ENCODE data around the gene KIRREL3.

The KIRREL3 gene

DNA sequence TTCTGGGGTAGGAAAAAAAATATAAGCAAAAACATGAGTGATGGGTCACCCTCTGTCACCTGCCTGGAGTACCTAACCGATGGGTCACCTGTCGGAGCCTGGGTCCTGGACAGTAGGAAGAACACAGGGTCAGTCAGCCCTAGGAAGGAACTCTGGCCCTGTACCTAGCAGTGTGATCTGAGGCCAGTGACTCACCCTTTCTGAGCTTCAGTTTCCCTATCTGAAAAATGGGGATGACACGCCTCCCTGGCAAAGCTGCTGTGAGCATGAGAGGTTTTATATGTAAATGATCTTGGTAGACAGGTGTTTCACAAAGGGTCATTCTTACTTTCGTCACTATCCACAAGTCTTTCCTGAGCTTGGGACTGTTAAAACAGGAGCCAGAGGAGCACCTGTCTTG, 463.1 kb downstream of the KIRREL3 start:
- no peak overlapping the region for H2AK5ac ChIP-seq (ENCODE audit: low read length)
- H3K4me2 ChIP-seq (ENCODE audit: low read length) = no peak overlapping the region
- H3K56ac ChIP-seq (ENCODE audit: low read length) = no peak overlapping the region
- H3K27me3 ChIP-seq (ENCODE audit: insufficient read depth, low read length, poor library complexity) = no peaks in the 10 kb centered on the region
- H3K18ac ChIP-seq (ENCODE audit: low read length) = no peak overlapping the region
- no peaks in the 10 kb centered on the region for H3K4me1 ChIP-seq (ENCODE audit: control insufficient read depth, low read depth, low read length)
- no peak overlapping the region for H3K4ac ChIP-seq (ENCODE audit: low read depth, low read length)
- no peaks in the 10 kb centered on the region for H3K79me2 ChIP-seq (ENCODE audit: control insufficient read depth, insufficient read depth, low read length)
- H4K5ac ChIP-seq (ENCODE audit: low read length) = no peak overlapping the region
- no CpG with 5 or more reads among the region's 4 CpGs for WGBS (ENCODE audit: extremely low coverage, insufficient coverage, low lambda C conversion rate)
- H2BK15ac ChIP-seq (replicated peaks; ENCODE audit: low read depth) = no peak overlapping the region
- no peaks in the 10 kb centered on the region for H3K36me3 ChIP-seq (ENCODE audit: control insufficient read depth, insufficient read depth, low read length)
- H3K27ac ChIP-seq (ENCODE audit: low read depth, low read length) = no peak overlapping the region
- no peak overlapping the region for H2BK5ac ChIP-seq (ENCODE audit: low read length)
- no peaks in the 10 kb centered on the region for H3K79me1 ChIP-seq (ENCODE audit: low read length)
- no peak overlapping the region for H3K9ac ChIP-seq (ENCODE audit: low read length)
- H3K4me3 ChIP-seq (ENCODE audit: low read length) = no peak overlapping the region
- no peak overlapping the region for H2BK120ac ChIP-seq (ENCODE audit: low read depth, low read length)
- H4K8ac ChIP-seq (ENCODE audit: low read depth, low read length) = no peak overlapping the region
- H3K23ac ChIP-seq (ENCODE audit: low read length) = no peak overlapping the region
- no peak for DNase-seq

DNA sequence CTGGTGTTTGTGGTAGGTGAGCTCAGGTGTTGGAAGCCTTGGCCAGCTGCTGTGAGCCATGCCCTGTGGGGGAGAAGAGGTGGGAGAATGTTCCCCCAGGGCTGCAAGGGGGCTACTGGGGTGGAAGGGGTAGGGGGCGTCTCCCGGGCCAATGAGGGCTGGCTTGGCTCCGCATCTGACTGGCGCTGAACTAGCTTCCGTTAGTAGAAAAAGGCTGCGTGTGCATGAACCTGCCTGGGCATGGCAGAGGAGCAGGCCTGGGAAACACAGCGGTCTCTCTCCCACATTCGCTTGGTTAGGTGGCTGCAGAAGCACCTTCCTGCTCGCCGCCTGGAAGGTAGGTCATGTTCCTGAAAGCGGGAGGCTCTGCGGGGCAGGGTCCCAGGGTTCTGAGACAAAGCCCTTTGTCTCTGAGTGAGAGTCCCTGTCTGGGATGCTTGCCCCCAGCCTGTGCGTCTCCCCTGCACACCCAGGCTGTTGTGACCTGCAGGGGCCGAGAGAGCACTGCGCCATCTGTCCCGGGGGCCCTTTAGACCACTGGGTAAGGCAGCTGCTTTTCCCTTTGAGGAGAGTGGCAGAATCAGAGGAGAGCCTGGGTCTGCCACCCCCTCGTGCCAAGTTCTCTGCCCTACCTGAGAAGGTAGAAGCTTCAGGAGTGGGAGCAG, 466.3 kb downstream of the KIRREL3 start:
- H3K4ac ChIP-seq (ENCODE audit: low read depth, low read length) = no peak overlapping the region
- no peak overlapping the region for H3K56ac ChIP-seq (ENCODE audit: low read length)
- no peak overlapping the region for H3K4me3 ChIP-seq (ENCODE audit: low read length)
- H3K9ac ChIP-seq (ENCODE audit: low read length) = no peak overlapping the region
- no peak overlapping the region for H3K4me2 ChIP-seq (ENCODE audit: low read length)
- H3K18ac ChIP-seq (ENCODE audit: low read length) = no peak overlapping the region
- H3K4me1 ChIP-seq (ENCODE audit: control insufficient read depth, low read depth, low read length) = no peaks in the 10 kb centered on the region
- no peak overlapping the region for H3K23ac ChIP-seq (ENCODE audit: low read length)
- H4K5ac ChIP-seq (ENCODE audit: low read length) = no peak overlapping the region
- no peak overlapping the region for H2BK15ac ChIP-seq (replicated peaks; ENCODE audit: low read depth)
- H4K8ac ChIP-seq (ENCODE audit: low read depth, low read length) = no peak overlapping the region
- no peaks in the 10 kb centered on the region for H3K79me1 ChIP-seq (ENCODE audit: low read length)
- H3K79me2 ChIP-seq (ENCODE audit: control insufficient read depth, insufficient read depth, low read length) = no peaks in the 10 kb centered on the region
- H2BK5ac ChIP-seq (ENCODE audit: low read length) = no peak overlapping the region
- no CpG with 5 or more reads among the region's 17 CpGs for WGBS (ENCODE audit: extremely low coverage, insufficient coverage, low lambda C conversion rate)
- no peaks in the 10 kb centered on the region for H3K36me3 ChIP-seq (ENCODE audit: control insufficient read depth, insufficient read depth, low read length)
- H3K27me3 ChIP-seq (ENCODE audit: insufficient read depth, low read length, poor library complexity) = no peaks in the 10 kb centered on the region
- H2BK120ac ChIP-seq (ENCODE audit: low read depth, low read length) = no peak overlapping the region
- H3K27ac ChIP-seq (ENCODE audit: low read depth, low read length) = no peak overlapping the region
- no peak for DNase-seq
- no peak overlapping the region for H2AK5ac ChIP-seq (ENCODE audit: low read length)

DNA sequence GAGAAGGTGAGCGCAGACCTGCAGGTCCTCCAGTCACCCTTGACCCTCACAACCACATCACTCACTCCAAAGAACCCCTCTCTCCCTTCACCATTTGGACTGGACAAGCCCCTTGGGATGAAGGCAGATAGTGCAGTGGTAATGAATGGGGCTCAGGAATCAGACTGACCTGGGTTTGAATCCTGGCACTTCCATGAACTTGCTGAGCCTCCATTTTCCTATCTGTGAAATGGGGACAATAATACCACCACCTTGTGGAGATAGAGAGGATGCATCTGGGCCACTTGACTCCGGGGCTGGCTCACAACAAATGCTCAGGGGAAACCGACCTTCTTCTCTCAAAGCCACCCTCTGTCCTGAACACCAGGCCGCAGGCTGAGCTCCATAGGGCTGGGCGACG, 467.0 kb downstream of the KIRREL3 start:
- H3K4me1 ChIP-seq (ENCODE audit: control insufficient read depth, low read depth, low read length) = no peaks in the 10 kb centered on the region

DNA sequence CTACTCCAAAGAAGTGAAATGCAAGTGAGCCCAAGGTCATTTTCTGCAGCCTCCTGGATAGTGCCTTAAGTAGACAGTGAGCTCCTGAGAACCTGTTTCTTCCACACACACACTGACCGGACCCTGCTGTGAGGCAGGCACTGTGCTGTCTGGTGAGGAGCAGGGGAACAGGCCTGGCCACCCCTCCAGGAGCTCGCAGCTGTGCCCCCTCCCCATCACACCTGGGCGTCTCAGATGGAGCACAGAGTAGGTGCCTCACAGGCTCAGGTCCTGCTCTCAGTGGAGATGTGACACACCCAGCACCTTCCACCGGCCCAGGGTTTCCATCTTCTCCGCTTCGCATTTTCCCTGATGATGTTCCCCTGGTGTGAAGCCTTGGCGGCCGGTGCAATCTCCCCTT, 470.2 kb downstream of the KIRREL3 start:
- Histone ChIP-seq H3K4ac (ENCODE audit: low read depth, low read length) (no peak overlapping the region), H2BK15ac (replicated peaks; ENCODE audit: low read depth) (no peak overlapping the region), H3K4me3 (ENCODE audit: low read length) (no peak overlapping the region), H3K18ac (ENCODE audit: low read length) (no peak overlapping the region), H3K36me3 (ENCODE audit: control insufficient read depth, insufficient read depth, low read length) (no peaks in the 10 kb centered on the region), H3K4me2 (ENCODE audit: low read length) (no peak overlapping the region), H3K79me2 (ENCODE audit: control insufficient read depth, insufficient read depth, low read length) (no peaks in the 10 kb centered on the region), H3K23ac (ENCODE audit: low read length) (no peak overlapping the region), H4K8ac (ENCODE audit: low read depth, low read length) (no peak overlapping the region), H3K27me3 (ENCODE audit: insufficient read depth, low read length, poor library complexity) (no peaks in the 10 kb centered on the region), H2BK5ac (ENCODE audit: low read length) (no peak overlapping the region), H3K79me1 (ENCODE audit: low read length) (no peaks in the 10 kb centered on the region), H2BK120ac (ENCODE audit: low read depth, low read length) (no peak overlapping the region), H4K5ac (ENCODE audit: low read length) (no peak overlapping the region), H3K9ac (ENCODE audit: low read length) (no peak overlapping the region), H3K56ac (ENCODE audit: low read length) (no peak overlapping the region), H3K27ac (ENCODE audit: low read depth, low read length) (no peak overlapping the region), H2AK5ac (ENCODE audit: low read length) (no peak overlapping the region), H3K4me1 (ENCODE audit: control insufficient read depth, low read depth, low read length) (no peaks in the 10 kb centered on the region)
- WGBS (ENCODE audit: extremely low coverage, insufficient coverage, low lambda C conversion rate) = no CpG with 5 or more reads among the region's 8 CpGs
- no peak for DNase-seq

More for the DNA sequence above, 467.0 kb downstream of the KIRREL3 start:
- H4K5ac ChIP-seq (ENCODE audit: low read length) = no peak overlapping the region
- H3K79me1 ChIP-seq (ENCODE audit: low read length) = no peaks in the 10 kb centered on the region
- no peak for DNase-seq
- H3K56ac ChIP-seq (ENCODE audit: low read length) = no peak overlapping the region
- no peaks in the 10 kb centered on the region for H3K36me3 ChIP-seq (ENCODE audit: control insufficient read depth, insufficient read depth, low read length)
- H2BK5ac ChIP-seq (ENCODE audit: low read length) = no peak overlapping the region
- no peak overlapping the region for H3K4me3 ChIP-seq (ENCODE audit: low read length)
- no peak overlapping the region for H3K23ac ChIP-seq (ENCODE audit: low read length)
- H3K9ac ChIP-seq (ENCODE audit: low read length) = no peak overlapping the region
- no peaks in the 10 kb centered on the region for H3K27me3 ChIP-seq (ENCODE audit: insufficient read depth, low read length, poor library complexity)
- H3K4ac ChIP-seq (ENCODE audit: low read depth, low read length) = no peak overlapping the region
- no peak overlapping the region for H3K4me2 ChIP-seq (ENCODE audit: low read length)
- H3K79me2 ChIP-seq (ENCODE audit: control insufficient read depth, insufficient read depth, low read length) = no peaks in the 10 kb centered on the region
- H2BK120ac ChIP-seq (ENCODE audit: low read depth, low read length) = no peak overlapping the region
- H3K27ac ChIP-seq (ENCODE audit: low read depth, low read length) = no peak overlapping the region
- H3K18ac ChIP-seq (ENCODE audit: low read length) = no peak overlapping the region
- WGBS (ENCODE audit: extremely low coverage, insufficient coverage, low lambda C conversion rate) = no CpG with 5 or more reads among the region's 6 CpGs
- no peak overlapping the region for H2AK5ac ChIP-seq (ENCODE audit: low read length)
- no peak overlapping the region for H2BK15ac ChIP-seq (replicated peaks; ENCODE audit: low read depth)
- no peak overlapping the region for H4K8ac ChIP-seq (ENCODE audit: low read depth, low read length)

DNA sequence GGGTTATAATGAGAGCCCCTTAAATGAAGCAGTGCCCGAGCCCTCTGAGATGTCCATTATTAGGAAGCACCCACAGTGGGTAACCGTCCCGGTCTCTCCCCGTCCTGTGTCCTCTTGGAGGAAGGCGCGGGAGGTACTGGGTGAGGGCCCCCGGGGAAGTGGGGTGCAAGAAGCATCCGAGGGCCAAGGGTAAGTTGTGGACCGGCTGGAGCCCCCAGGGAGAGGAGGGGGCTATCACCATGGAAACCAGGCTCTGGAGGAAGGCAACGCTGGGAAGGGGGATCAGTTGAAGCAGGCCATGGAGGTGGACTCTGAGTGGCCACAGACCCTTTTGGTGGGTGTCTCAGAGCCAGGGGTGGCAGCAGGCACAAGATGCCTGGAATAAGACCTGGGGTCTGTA, 471.5 kb downstream of the KIRREL3 start:
- Histone ChIP-seq H2BK120ac (ENCODE audit: low read depth, low read length) (no peak overlapping the region), H3K18ac (ENCODE audit: low read length) (no peak overlapping the region), H2BK5ac (ENCODE audit: low read length) (no peak overlapping the region), H2AK5ac (ENCODE audit: low read length) (no peak overlapping the region), H3K4me3 (ENCODE audit: low read length) (no peak overlapping the region), H3K79me2 (ENCODE audit: control insufficient read depth, insufficient read depth, low read length) (no peaks in the 10 kb centered on the region), H2BK15ac (replicated peaks; ENCODE audit: low read depth) (no peak overlapping the region), H4K8ac (ENCODE audit: low read depth, low read length) (no peak overlapping the region), H4K5ac (ENCODE audit: low read length) (no peak overlapping the region), H3K79me1 (ENCODE audit: low read length) (no peaks in the 10 kb centered on the region), H3K9ac (ENCODE audit: low read length) (no peak overlapping the region), H3K4me2 (ENCODE audit: low read length) (no peak overlapping the region), H3K27ac (ENCODE audit: low read depth, low read length) (no peak overlapping the region), H3K4ac (ENCODE audit: low read depth, low read length) (no peak overlapping the region), H3K4me1 (ENCODE audit: control insufficient read depth, low read depth, low read length) (no peaks in the 10 kb centered on the region), H3K27me3 (ENCODE audit: insufficient read depth, low read length, poor library complexity) (no peaks in the 10 kb centered on the region), H3K36me3 (ENCODE audit: control insufficient read depth, insufficient read depth, low read length) (no peaks in the 10 kb centered on the region), H3K56ac (ENCODE audit: low read length) (no peak overlapping the region), H3K23ac (ENCODE audit: low read length) (no peak overlapping the region)
- WGBS (ENCODE audit: extremely low coverage, insufficient coverage, low lambda C conversion rate) = no CpG with 5 or more reads among the region's 10 CpGs
- no peak for DNase-seq

DNA sequence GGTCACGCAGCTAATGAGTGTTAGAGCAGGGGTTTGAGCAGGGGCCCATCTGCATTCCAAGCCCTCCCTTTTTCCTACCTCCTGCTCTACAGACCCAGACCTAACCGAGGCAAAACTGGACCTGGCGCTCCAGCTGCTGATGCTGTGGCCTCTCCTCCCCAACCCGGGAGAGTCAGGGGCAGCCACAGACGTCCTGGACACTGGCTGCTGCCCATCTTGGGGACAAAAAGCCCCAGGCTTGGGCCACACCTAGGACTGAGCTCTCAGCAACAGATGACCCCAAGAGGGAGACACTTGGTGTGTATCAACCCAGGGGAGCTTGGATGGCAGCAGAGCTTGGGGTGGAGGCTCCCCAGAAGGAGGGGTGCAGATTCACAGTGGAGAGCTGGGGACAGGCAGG, 472.5 kb downstream of the KIRREL3 start:
- Histone ChIP-seq H2BK5ac (ENCODE audit: low read length) (no peak overlapping the region), H3K79me2 (ENCODE audit: control insufficient read depth, insufficient read depth, low read length) (no peaks in the 10 kb centered on the region), H3K4ac (ENCODE audit: low read depth, low read length) (no peak overlapping the region), H4K8ac (ENCODE audit: low read depth, low read length) (no peak overlapping the region), H3K56ac (ENCODE audit: low read length) (no peak overlapping the region), H2BK120ac (ENCODE audit: low read depth, low read length) (no peak overlapping the region), H2BK15ac (replicated peaks; ENCODE audit: low read depth) (no peak overlapping the region), H3K18ac (ENCODE audit: low read length) (no peak overlapping the region), H3K27ac (ENCODE audit: low read depth, low read length) (no peak overlapping the region), H3K36me3 (ENCODE audit: control insufficient read depth, insufficient read depth, low read length) (no peaks in the 10 kb centered on the region), H3K79me1 (ENCODE audit: low read length) (no peaks in the 10 kb centered on the region), H3K4me1 (ENCODE audit: control insufficient read depth, low read depth, low read length) (no peaks in the 10 kb centered on the region), H2AK5ac (ENCODE audit: low read length) (no peak overlapping the region), H3K27me3 (ENCODE audit: insufficient read depth, low read length, poor library complexity) (no peaks in the 10 kb centered on the region), H3K9ac (ENCODE audit: low read length) (no peak overlapping the region), H3K4me2 (ENCODE audit: low read length) (no peak overlapping the region), H4K5ac (ENCODE audit: low read length) (no peak overlapping the region), H3K23ac (ENCODE audit: low read length) (no peak overlapping the region), H3K4me3 (ENCODE audit: low read length) (no peak overlapping the region)
- whole genome bisulfite sequencing (ENCODE audit: extremely low coverage, insufficient coverage, low lambda C conversion rate) = no CpG with 5 or more reads among the region's 5 CpGs
- no peak for DNase-seq
